NOMO-1 (cell line): ENCODE results near the gene PRDM16.

Source experiments
- DNase-seq, 2 experiments: peaks; one replicate each; lab custom pipeline; 2025; ENCODE audit not compliant: unreplicated experiment in 2 of 2; lab: John Stamatoyannopoulos, UW

Gene PRDM16

DNA sequence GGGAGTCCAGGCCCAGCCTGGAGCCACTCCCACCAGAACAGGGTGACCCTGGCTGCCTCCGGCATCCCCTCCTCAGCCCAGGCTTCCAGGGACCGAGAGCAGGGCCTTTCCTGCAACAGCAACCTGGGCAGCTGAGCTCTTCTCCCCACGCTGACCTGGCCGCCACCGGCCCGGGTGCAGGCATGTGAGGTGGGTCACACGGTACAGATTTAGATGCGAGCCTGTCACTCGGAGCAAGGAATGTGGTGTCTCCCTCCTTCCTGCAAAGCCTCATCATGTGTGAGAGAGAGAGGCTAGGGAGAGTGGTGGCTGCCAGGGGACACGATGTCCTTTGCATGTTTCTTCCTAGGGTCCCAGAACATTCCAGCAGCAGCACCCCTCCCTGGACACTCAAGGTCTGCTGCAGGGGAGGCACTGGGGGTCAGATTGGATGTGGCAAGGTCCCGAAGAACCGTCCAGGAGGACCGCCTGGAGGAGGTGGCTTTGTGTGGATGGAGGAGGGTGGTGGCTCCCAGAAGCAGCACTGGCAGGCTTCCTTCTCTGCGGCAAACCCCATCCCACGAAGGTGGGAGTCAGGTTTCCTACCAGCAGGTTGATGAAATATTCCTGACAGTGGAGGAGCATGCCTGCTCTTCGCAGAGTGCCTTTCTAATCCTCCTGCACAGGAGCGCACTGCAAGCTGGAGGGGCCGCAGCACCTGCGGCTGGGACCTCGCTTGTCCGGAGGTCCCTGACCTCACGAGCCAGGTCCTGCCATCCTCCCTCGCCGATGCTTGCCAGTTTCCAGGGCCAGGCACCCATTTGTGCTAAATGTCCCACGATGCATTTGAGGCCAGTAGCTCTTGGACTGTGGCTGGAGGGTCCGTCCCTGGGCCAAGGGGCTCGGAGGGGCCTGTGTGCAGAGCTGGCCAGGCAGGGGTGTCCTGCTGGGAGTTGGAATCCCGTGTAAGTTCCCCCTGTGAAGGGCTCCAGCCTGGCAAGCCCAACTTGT is 68.4 kb downstream of the PRDM16 start:
- no peak for DNase-seq

DNA sequence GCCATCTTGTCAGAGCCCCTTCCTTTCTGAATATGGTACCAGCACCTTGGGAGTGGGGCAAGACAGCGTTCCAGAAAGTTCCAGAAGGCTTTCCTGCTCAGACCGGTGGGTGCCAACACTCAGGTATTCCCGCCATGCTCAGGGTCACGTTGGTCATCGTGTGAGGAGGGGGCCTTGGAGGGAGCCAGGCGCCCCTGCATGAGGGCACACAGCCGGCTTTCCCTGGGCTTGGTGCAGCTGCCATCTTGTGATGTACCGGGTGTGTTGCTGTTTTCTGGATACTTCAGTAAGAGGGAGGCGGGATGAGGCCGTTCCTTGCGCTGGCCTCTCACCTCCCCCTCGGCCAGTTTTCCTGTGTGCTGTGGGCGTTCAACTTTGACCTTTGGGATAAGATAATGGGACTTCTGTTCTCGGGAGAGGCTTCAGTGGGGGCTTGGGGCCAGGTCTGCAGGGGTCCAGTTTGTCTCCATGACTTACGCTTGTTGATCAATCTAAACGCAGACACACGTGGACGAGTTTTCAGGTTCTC is 69.7 kb downstream of the PRDM16 start:
- no peak for DNase-seq

DNA sequence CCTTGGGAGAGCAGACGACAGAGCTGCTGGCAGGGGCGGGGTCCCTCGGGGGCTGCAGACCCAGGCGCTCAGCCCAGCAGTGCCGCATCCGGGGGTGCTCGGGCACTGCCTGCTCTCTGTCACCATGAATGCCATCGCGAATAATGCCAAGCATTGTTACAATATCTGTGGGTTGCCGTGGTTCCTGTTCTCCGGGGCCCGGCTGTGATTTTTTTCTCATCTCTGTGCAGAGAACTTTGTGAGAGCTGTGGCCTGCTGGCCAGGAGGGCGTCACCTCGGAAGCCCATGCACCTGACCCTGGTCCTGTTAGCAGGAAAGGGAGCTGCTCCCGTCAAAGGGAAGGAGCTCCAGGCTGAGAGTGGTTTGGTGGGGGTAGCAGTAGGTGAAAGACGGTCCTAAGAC is 70.4 kb downstream of the PRDM16 start:
- no peak for DNase-seq

DNA sequence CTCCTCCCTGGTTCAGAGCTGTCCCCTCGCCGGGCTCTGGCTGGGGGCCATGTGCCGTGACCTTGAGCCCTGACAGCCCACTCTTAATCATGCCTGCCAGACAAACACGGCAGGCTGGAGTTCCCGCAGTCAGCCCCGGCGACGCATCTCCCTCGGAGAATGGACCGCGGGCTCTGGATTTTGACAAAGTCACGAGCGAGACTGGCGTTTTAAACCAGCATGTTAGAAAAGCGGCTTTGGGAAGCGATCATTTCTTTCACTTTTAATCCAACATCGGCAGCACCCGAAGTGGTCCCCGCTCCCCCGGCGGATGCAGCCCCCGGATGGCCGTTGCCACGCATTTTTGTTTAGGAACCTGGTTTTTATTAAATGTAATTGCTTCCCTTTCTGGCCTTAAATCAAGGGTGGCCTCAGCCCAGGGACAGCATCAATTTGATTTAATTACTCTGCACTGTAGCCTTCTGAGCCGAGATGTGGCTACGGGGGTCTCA is 70.9 kb downstream of the PRDM16 start:
- no peak for DNase-seq

DNA sequence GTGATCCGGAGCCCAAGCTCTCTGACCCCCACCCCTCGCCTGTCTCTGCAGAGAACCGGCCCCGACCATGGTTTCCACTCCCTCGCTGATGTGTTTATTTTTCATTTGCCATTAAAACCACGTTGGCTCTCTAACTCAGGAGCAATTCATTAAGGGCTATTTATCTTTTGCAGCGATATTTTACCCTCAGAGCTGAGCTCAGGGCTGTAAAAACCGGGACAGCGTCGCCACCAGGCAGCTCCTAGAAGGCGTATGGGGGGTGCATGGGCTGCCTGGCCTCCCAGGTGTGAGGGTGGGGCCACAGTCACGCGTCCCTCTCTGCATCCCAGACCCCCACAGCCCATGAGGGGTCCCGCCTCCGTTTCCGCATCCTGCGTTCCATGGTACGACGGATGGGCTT is 71.4 kb downstream of the PRDM16 start:
- DNase-seq, result no peak

DNA sequence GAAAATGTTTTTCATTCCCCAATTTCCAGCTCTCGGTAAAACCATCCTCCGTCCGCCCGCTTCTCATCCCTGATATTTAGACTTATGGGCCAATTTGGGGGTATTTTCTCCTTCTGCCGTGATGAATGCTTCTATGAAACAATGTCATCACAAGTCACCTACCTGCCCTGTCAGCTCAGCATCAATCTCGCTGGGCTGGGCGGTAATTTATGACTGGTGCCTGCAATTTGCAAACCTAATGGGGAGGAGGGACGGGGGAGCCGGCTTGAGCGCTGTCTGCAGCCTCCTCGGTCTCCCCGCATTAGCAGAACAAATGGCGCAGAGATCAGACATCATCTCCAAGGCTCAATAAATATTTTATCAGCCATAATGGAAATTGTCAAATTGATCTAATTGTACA is 72.1 kb downstream of the PRDM16 start:
- DNase-seq, result no peak

DNA sequence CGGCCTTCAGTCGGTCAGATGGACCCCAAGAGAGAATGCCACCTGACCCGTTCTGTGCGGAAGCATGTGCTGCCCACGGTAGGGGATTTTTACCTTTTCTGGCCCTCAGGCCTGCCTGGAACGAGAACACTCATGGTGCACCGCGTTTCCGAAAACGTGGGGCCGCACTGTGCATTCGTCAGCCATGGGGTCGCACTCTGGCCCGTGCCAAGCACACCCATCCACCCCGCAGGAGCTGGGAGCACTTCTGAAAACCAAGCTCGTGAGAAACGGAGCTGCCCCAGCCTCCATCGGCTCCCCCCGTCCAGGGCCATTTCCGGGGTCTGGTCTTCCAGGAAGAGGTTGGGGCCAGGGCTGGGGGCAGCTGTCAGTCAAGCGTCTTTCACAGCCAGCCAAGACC is 72.8 kb downstream of the PRDM16 start:
- DNase-seq, result no peak

DNA sequence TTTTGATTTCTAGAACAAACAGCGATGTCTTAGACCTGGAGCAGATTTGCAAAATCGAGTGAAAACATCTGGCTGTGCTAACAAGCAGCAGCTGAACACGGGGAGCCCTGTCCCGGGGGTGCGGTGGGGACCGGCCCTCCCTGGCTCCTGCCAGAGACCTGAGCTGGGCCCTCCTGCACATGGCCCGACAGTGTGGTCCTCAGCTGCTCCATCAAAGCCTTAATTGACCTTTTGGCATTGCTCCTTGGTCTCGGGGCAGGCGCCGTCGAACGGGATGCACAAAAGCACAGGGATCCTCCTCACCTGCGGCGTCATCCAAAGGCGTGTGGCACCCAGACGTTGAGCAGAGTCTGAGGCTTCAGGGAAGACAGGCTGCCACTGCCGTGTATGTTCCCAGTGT is 73.2 kb downstream of the PRDM16 start:
- no peak for DNase-seq

DNA sequence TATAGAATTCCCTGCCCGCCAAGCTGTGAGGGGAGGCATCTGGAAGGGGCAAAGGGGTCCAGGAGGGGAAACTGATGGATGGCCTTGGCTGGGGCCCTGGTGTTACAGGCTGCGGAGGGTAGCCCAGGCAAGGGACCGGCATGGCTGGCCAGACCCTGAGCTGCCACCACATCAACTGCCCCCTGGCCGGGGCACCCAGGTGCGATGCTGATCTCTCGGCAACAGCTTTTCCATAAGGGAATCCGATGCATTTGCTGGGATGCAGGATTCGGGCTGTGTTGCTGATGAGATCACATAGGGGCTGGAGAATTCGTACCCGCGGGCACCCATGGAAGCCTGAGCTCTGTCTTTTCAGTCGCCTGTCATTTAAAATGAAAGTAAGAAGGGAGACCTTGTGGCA is 73.7 kb downstream of the PRDM16 start:
- DNase-seq, result no peak

DNA sequence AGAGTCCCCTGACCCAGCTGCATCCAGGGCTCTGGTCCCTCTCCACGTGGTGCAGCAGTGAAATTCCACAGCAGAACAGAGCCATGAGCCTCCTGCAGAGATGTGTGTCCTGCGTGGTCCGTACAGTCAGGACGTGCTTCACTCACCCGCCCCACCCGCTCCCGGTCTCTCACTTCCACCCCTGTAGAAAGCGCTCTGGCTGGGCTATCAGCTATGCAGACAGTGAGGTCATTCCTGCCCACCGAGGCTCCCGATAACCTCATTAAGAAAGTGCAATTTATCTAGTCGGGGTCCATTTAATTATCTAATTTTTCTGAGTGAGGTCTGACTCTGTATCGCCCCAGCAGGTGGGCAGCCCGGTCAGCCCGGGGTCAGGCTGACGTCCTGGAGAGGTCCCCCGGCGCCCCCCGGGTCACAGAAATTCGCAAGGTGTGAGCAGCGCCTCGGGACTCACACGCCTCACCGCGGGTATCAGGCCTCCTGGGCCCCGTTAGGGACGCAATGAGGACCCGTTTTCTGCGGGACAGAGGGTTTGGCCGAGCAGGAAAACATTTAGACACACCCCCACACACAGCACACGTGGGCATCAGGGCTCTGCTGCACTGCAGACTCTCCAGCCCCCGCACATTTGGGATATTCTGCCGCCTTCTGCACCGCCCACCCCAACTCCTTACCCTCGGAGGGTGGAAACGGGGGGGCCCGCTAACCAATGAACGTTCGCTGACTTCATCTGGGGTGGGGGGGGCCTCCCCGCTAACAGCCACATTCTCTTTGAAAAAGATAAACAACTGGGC is 76.7 kb downstream of the PRDM16 start:
- no peak for DNase-seq

DNA sequence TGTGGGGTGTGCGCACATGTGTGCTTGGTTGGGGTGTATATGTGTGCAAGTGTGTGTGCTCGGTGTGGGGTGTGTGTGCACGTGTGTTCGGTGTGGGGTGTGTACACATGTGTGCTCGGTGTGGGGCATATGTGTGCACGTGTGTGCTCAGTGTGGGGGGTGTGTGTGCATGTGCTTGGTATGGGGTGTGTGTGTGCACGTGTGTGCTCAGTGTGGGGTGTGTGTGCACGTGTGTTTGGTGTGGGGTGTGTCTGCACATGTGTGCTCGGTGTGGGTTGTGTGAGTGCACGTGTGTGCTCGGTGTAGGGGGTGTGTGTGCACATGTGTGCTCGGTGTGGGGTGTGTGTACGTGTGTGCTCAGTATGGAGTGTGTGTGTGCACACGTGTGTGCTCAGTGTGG is 77.5 kb downstream of the PRDM16 start:
- no peak for DNase-seq

DNA sequence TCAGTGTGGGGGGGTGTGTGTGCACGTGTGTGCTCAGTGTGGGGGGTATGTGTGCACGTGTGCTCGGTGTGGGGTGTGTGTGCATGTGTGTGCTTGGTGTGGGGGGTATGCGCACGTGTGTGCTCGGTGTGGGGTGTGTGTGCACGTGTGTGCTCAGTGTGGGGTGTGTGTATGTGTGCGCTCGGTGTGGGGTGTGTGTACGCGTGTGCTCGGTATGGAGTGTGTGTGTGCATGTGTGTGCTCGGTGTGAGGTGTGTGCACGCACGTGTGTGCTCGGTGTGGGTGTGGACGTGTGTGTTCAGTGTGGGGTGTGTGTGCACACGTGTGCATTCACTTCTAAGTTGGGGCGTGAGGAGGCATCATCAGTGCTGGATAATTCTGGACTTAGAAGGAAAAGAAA is 77.9 kb downstream of the PRDM16 start:
- no peak for DNase-seq

DNA sequence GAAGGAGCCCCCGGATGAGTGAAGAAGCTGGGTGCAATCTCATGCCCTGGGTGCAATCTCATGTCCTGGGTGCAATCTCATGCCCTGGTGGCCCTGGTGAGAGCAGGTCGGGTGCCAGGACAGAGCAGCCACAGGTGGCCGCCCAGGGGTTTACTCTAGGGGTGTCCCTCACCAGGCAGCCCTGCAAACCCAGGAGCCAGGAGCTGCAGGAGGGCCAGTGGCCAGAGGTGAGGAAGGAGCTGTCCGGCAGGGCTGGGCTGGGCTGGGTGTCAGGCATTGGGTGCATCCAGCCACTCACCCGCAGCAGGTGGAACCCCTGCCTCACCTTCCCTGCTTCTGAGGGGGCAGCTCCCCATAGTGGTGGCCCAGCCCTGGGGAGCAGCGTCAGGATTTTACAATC is 79.2 kb downstream of the PRDM16 start:
- DNase-seq, result no peak

DNA sequence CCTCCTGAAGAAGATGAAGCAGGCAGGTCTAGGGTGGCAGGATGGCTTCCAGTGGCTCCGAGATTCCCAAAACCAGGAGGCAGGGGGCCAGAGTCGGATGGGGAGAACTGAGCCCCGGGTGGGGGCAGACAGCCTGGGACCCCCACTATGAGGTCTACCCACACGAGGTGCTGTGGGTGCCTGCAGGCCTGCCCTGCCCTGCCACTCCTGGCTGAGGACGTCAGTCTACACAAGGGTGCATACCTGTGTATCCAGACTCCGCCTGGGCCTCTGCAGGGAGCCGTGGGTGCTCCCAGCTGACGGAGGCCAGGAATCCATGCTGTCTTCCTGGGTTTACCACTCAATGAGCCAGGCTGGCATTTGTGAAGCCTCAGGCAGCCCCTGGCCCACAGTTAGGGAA is 80.3 kb downstream of the PRDM16 start:
- DNase-seq, result no peak

DNA sequence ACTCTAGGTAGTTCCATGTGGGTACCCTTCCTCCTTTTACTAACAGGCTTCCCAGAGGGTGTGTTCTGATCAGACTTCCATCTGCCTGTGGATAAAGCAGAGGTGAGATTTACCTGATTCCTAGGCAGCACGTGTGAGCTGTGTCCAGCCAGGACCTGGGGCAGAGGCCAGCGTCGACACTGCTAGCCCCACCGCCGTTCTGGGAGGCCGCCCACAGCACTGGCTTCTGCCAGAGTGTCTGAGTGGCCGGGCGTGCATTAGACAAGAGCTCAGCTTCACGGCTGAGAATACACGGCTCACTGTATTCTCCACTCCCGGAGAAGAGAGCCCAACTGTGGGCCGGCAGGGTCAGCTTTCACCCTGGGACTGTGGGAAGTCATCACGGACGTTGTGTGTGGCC is 82.5 kb downstream of the PRDM16 start:
- no peak for DNase-seq

DNA sequence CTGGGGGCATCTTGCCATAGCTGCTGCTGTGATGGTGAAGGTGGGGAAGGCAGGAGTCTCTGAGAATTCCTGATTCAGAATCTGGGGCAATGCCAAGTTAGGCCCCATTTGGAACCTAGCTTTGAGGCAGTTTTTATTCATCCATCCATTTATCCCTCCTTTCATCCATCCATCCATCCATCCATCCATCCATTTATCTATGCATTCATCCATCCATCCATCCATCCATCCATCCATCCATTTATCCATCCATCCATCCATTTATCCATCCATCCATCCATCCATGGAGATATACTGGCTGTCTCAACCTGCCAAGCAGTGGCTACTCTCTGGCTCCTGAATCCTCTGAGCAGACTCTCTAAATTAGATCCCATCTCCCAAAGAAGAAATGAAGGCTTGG is 83.1 kb downstream of the PRDM16 start:
- DNase-seq, result no peak

DNA sequence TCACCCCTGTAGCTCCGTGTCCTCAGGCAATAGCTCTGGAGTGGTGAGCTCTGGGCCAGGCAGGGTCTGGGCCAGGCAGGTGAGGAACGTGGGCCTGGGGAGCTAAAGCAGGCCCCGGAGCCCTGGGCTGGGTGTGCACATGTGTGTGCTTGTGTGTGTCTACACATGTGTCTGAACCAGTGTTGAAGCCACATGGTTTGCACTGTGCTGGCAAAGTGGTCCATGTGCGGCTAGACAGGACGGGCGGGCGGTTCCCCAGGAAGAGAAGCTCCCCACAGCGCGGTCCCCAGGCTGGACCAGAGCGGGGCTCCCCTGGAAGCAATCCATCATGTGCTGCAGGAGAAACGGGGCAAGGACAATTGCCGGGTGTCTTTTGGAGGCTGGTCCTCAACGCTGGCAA is 84.2 kb downstream of the PRDM16 start:
- no peak for DNase-seq

DNA sequence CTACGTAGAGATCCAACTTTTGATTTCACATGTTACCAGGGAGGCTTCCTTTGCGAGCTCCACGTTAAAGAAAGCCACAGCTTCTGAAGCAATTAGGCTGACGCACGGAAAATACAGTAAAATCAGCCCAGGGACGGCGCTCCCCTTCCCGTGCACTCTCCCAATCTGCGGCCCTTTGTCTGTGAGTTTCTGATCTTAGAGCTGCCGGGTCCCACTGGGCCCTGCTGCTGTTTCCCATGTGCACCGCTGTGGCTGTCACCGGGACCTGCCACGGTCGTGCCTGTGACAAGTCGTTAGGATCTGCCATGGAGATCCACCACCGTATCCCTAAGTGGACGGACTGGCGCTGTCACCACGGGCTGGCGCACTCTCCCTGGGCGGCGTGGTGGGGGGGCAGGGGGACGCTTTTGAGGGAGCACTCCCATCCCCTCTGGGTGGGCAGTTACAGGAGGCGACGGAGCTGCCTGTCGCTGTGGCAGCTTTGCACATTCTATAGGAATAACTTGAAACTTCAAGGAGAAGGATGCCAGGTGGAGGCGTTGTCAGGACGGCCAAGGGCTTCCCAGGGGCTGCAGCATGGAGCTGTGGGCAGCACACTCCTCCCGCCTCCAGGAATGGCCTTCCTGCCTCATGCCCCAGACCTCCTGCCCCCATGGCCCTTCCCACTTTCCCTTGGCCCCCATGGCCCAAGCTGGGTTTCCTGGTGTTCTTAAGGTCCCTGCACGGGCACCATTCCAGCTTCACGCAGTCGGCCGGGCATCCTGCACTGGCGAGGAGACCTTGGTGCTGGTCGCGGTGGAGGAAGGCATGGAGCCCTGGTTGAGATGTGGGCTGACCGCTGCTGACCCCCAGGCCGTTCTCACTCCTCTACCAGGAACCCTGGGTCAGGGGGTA is 85.1 kb downstream of the PRDM16 start:
- no peak for DNase-seq

DNA sequence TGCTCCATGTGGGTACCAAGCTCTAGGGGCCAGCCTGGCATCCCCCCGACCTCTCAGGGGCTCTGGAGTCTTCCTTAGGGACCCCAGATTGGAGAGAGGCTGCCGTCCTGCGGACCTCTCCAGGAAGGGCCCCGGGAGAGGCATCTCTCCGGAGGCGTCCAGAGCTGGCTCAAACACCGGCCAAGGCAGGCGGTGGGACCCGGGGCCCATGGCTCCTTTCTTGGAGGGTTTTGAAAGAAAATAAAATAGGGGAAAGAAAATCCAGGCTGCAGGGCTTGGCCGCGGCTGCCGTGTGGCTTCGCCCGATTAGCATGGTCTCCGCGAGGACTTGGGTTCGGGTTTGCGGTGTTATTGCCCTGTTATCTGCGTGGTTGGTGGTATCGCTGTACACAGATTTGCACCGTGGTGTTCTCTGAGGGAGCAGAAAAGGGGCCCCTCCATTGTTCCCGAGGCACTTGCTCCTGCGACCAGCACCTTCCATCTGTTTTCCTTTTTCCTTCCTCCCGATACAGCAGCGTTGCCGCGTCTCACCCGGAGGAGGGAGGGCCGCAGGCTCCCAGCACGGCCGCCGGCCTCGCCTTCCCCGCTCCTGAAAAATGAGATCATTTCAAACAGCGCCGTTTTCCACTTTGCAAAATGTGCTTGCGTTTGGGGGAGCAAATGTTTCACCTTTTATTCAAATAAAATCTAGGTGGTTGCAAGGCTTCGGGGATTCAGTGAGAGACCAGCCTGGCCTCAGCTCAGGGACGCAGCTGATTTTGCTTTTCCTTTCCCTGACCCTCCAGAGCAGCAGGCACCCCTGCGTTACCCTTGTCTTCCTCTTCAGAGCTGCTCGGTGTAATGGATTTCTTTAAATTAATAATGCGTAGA is 86.3 kb downstream of the PRDM16 start:
- DNase-seq, result no peak

DNA sequence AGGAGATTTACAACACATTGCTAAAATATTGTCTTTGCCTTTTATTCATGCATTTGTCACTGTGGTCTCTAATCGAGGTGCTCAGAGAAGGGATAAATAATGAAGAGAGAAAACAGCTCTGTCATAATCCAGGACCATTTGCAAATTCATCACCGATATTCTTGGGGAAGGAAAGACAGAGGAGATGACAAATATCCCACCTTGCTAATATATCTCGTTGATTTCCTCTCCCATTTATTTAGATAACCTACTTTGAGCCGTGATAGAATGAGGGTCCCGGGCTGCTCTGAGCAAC is 86.9 kb downstream of the PRDM16 start:
- no peak for DNase-seq
